HepG2 (cell line): ENCODE measurements around the gene PDZD4. TPM values are rescaled to one million over a fixed set of nuclear protein-coding genes. Genes with fewer than 3 reads are reported as not detected.

Experiments used
- ATAC-seq: fragments of 200-7000 bp; cut with Tn5 transposase; 3 replicates; pipeline ENCODE4 v1.9.1; 2020; ENCODE audit warnings: mild to moderate bottlenecking, moderate library complexity
- BruUV-seq: library from RNA; stranded (reverse); fragments of 400-500 nt; replicated peaks from 2 replicates; lab custom pipeline; 2021; lab: Mats Ljungman, UMichigan
- CTCF ChIA-PET: fragments of 300-600 bp; formaldehyde crosslinking; extraction: SDS; loops from one replicate; lab custom pipeline; 2021; ENCODE audit warnings: low total read pairs, inconsistent platforms, low intra/inter-chr PET ratio; lab: Yijun Ruan, JAX
- POLR2A ChIA-PET: fragments of 350-600 bp; sonication (Branson Sonifier 250); formaldehyde crosslinking; loops from one replicate; lab custom pipeline; 2020; ENCODE audit warnings: antibody characterized with exemption, inconsistent platforms; lab: Yijun Ruan, JAX
- DNase-seq: peaks from one replicate; pipeline ENCODE4 v3.0.0-alpha.2; 2015; ENCODE audit warnings: low spot score
- FAIRE-seq: peaks from 3 replicates; lab custom pipeline; 2011; peaks lifted over from hg19 to GRCh38; lab: Jason Lieb, UNC
- H2AFZ ChIP-seq: one replicate; pipeline ENCODE4 v1.6.1; 2011; ENCODE audit warnings: low read length, inconsistent platforms
- H3K27ac ChIP-seq: fragments of 300-600 bp; 3 replicates; pipeline ENCODE4 v1.8.0; 2011; ENCODE audit warnings: mixed run types, mild to moderate bottlenecking, mixed read lengths, low read length, inconsistent platforms; ENCODE audit not compliant: insufficient read depth; ENCODE audit errors: extremely low read length
- H3K27me3 ChIP-seq, 2 experiments: fragments of 200-600 bp in 1 of 2; 2 replicates in 1 of 2; 3 replicates in 1 of 2; pipeline versions ENCODE4 v1.6.0 to v1.8.0; 2011; ENCODE audit warnings: low read length in 2 of 2, mild to moderate bottlenecking in 2 of 2, moderate library complexity in 2 of 2, inconsistent platforms in 1 of 2; ENCODE audit not compliant: insufficient read depth in 2 of 2, control insufficient read depth in 1 of 2
- H3K36me3 ChIP-seq, 2 experiments: fragments of 200-600 bp in 1 of 2; replicated peaks in 1 of 2; 2 replicates in 1 of 2; 3 replicates in 1 of 2; pipeline versions ENCODE4 v1.5.1 to v1.8.0; 2011; ENCODE audit warnings: low read length in 2 of 2, inconsistent platforms in 1 of 2; ENCODE audit not compliant: insufficient read depth in 2 of 2, control insufficient read depth in 1 of 2
- H3K4me1 ChIP-seq: 2 replicates; pipeline ENCODE4 v1.5.1; 2012; ENCODE audit warnings: low read length, inconsistent platforms; ENCODE audit not compliant: insufficient read depth
- H3K4me2 ChIP-seq: 2 replicates; pipeline ENCODE4 v1.6.0; 2011; ENCODE audit warnings: low read depth, low read length, inconsistent platforms
- H3K4me3 ChIP-seq, 3 experiments: fragments of 200-600 bp in 1 of 3; sonication (generic), shearing (Covaris generic) in 1 of 3; replicated peaks in 1 of 3; 2 replicates each; pipeline ENCODE4 v1.5.1; 2011 to 2016; ENCODE audit warnings: low read length in 3 of 3, inconsistent platforms in 2 of 3, low read depth in 2 of 3, mild to moderate bottlenecking in 2 of 3, control low read depth in 1 of 3, mixed read lengths in 1 of 3; ENCODE audit not compliant: insufficient read depth in 1 of 3
- H3K79me2 ChIP-seq: one replicate; pipeline ENCODE4 v1.6.1; 2011; ENCODE audit warnings: low read length, inconsistent platforms; ENCODE audit not compliant: insufficient read depth
- H3K9ac ChIP-seq: 2 replicates; pipeline ENCODE4 v1.6.0; 2011; ENCODE audit warnings: mild to moderate bottlenecking, low read depth, low read length, inconsistent platforms; ENCODE audit not compliant: insufficient read depth
- H3K9me3 ChIP-seq: 2 replicates; pipeline ENCODE4 v1.5.1; 2012; ENCODE audit warnings: mild to moderate bottlenecking, low read length
- H4K20me1 ChIP-seq: 2 replicates; pipeline ENCODE4 v1.6.0; 2011; ENCODE audit warnings: inconsistent platforms, mild to moderate bottlenecking, low read length, moderate library complexity; ENCODE audit not compliant: insufficient read depth
- FOXJ3 ChIP-seq: sonication (generic); formaldehyde crosslinking; IDR thresholded peaks from 2 replicates; pipeline ENCODE4 v1.4.0; 2020; ENCODE audit warnings: missing genetic modification reagents, mild to moderate bottlenecking, borderline replicate concordance
- KDM2A ChIP-seq: sonication (generic); formaldehyde crosslinking; IDR thresholded peaks from 2 replicates; pipeline ENCODE4 v1.4.0; 2020; ENCODE audit warnings: low read depth, missing genetic modification reagents, borderline replicate concordance
- MAF1 ChIP-seq: sonication (generic); formaldehyde crosslinking; IDR thresholded peaks from 2 replicates; pipeline ENCODE4 v1.5.0; 2020; ENCODE audit warnings: missing genetic modification reagents, borderline replicate concordance
- MTF1 ChIP-seq: sonication (generic); formaldehyde crosslinking; IDR thresholded peaks from 2 replicates; pipeline ENCODE4 v1.5.0; 2020; ENCODE audit warnings: missing genetic modification reagents
- PBX2 ChIP-seq: IDR thresholded peaks from 2 replicates; pipeline ENCODE4 v1.6.1; 2016; ENCODE audit warnings: control low read depth
- REPIN1 ChIP-seq: sonication (generic); formaldehyde crosslinking; IDR thresholded peaks from 2 replicates; pipeline ENCODE4 v1.8.0; 2022; ENCODE audit warnings: missing genetic modification reagents, low read depth, mild to moderate bottlenecking, borderline replicate concordance
- THAP11 ChIP-seq: IDR thresholded peaks from 2 replicates; pipeline ENCODE4 v1.6.1; 2016; ENCODE audit warnings: missing biosample characterization, missing genetic modification reagents
- U2AF2 ChIP-seq: fragments of 200-400 bp; formaldehyde crosslinking; IDR thresholded peaks from 2 replicates; pipeline ENCODE4 v1.6.1; 2017; ENCODE audit warnings: low read depth, mild to moderate bottlenecking, low read length
- ZFP36 ChIP-seq: fragments of 150-350 bp; IDR thresholded peaks from 2 replicates; pipeline ENCODE4 v1.6.1; 2018; ENCODE audit warnings: borderline replicate concordance, low read length, low read depth; ENCODE audit not compliant: partially characterized antibody
- ZNF782 ChIP-seq: sonication (generic); formaldehyde crosslinking; IDR thresholded peaks from 2 replicates; pipeline ENCODE4 v1.4.0; 2020; ENCODE audit warnings: missing genetic modification reagents, mild to moderate bottlenecking, borderline replicate concordance
- WGBS: methylation state at CpG from one replicate; pipeline ENCODE4 v1.1.6; 2017; ENCODE audit warnings: low lambda C conversion rate; 5-methylcytosine and 5-hydroxymethylcytosine counted together
- in situ Hi-C: cut with HindIII; loops from 2 replicates; pipeline ENCODE4 v1.10.0; 2017; ENCODE audit warnings: low pct_unique_long_range_greater_than_20kb; ENCODE audit not compliant: extremely low pct_ligation_motif_present
- intact Hi-C: fragments of 100-400 bp; cut with micrococcal nuclease; formaldehyde crosslinking; loops from one replicate; pipeline ENCODE4 v1.10.0; 2022; ENCODE audit not compliant: unreplicated experiment
- polyA plus RNA-seq, 8 experiments: library from polyadenylated mRNA; depleted of rRNA in 3 of 8; stranded (reverse) in 7 of 8; unstranded in 1 of 8; fragments of >200 nt; fragmentation: Illumina TruSeq in 4 of 8; extraction: Trizol in 4 of 8; gene quantifications; 2 replicates each; pipeline versions ENCODE4 v1.2.1 to v1.2.3, GENCODE V29; 2011 to 2016; ENCODE audit warnings: low read depth in 4 of 8, missing spikeins in 1 of 8, mixed read lengths in 1 of 8; ENCODE audit not compliant: insufficient read depth in 1 of 8
- total RNA-seq, 5 experiments: library from RNA; depleted of rRNA; stranded (reverse); fragments of >200 nt; fragmentation: Illumina TruSeq; extraction: Trizol; gene quantifications; 2 replicates each; pipeline ENCODE4 v1.2.3, GENCODE V29; 2016; ENCODE audit warnings: low read depth in 1 of 5

The PDZD4 gene
- total and polyA plus RNA-seq, 2 of the 13 experiments (the other 11 are each of a cell fraction or from before 2014, with no cell fraction given) = not detected

GRCh38 chrX:153772316-153773217, 57.8 kb downstream of the PDZD4 start:
- Histone ChIP-seq H3K4me3 (no peak overlapping the region), H3K27me3 (no peaks in the 10 kb centered on the region), H3K79me2 (no peaks in the 10 kb centered on the region), H3K4me2 (no peak overlapping the region), H3K9ac (no peak overlapping the region), H3K36me3 (no peaks in the 10 kb centered on the region), H3K9me3 (no peaks in the 10 kb centered on the region), H4K20me1 (no peaks in the 10 kb centered on the region), H3K4me1 (no peaks in the 10 kb centered on the region), H2AFZ (no peak overlapping the region), H3K27ac (no peak overlapping the region)
- BruUV-seq = no TSS peak
- DNase-seq (no peak), FAIRE-seq (no peak), ATAC-seq (no peak)
- no peak for TF ChIP-seq ZNF782 (CRISPR knock-in tag)
- no peak for TF ChIP-seq MAF1 (CRISPR knock-in tag)
- no peak for TF ChIP-seq ZFP36
- TF ChIP-seq MTF1 (CRISPR knock-in tag) = no peak
- TF ChIP-seq U2AF2 = no peak
- TF ChIP-seq FOXJ3 = no peak
- no peak for TF ChIP-seq REPIN1 (CRISPR knock-in tag)
- TF ChIP-seq THAP11 (CRISPR knock-in tag) = no peak
- TF ChIP-seq PBX2 (CRISPR knock-in tag) = no peak
- no peak for TF ChIP-seq KDM2A
- ChIA-PET CTCF (no interaction called here), POLR2A (no interaction called here)
- intact Hi-C loops = no loop called here
- in situ Hi-C loops = no loop called here
- WGBS = 80% methylated on average over 2 of the region's 21 CpGs
